Hepatocyte (in vitro differentiated cells): Measurements from ENCODE around the gene TMEM235.

Experiments used
- CTCF ChIP-seq: fragments of 200-600 bp; sonication (generic); IDR thresholded peaks from 2 replicates; pipeline ENCODE4 v1.5.1; 2016; ENCODE audit warnings: antibody characterized with exemption, mild to moderate bottlenecking; ENCODE audit not compliant: poor library complexity
- EZH2phosphoT487 ChIP-seq: fragments of 200-600 bp; sonication (generic); IDR thresholded peaks from one replicate; pipeline ENCODE4 v1.6.1; 2018; ENCODE audit warnings: antibody characterized with exemption, mild to moderate bottlenecking, low read depth, moderate library complexity; ENCODE audit not compliant: unreplicated experiment, severe bottlenecking

- TF ChIP-seq CTCF (no peak), EZH2phosphoT487 (no peak)
Measured at GRCh38 chr17:78240012-78240655, 8.7 kb downstream of the TMEM235 start.
